ENCODE data around the gene PDZK1IP1. TPM values are rescaled to one million over a fixed set of nuclear protein-coding genes. Genes with fewer than 3 reads are reported as not detected.

PDZK1IP1 gene
- total RNA-seq, 1 donor from 2014 or later = 22.6 TPM

DNA sequence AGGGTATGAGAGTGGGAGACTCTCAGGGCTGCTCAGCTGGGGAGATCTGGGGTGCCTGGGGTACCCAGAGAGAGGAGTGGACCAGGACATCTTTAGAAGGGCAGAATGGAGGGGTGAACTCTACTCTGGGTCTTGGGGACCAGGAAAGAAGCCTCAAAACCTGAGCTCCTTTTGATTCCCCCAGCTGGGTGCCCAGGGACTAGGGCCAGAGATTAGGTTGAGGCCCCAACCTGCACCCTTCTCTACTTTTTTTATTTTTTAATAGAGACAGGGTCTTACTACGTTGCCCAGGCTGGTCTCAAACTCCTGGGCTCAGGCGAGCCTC is 1.9 kb downstream of the PDZK1IP1 start:
- H3K27ac ChIP-seq = no peak overlapping the region
- H3K9me3 ChIP-seq = no peaks in the 10 kb centered on the region
- DNase-seq (no peak), ATAC-seq (no peak)
- H3K4me1 ChIP-seq = peaks cover 29% of the 10 kb centered on the region
- H3K27me3 ChIP-seq (ENCODE audit: low read depth) = no peaks in the 10 kb centered on the region
- no peaks in the 10 kb centered on the region for H3K36me3 ChIP-seq
- no peak overlapping the region for H3K4me3 ChIP-seq
- TF ChIP-seq, protein P1, sequence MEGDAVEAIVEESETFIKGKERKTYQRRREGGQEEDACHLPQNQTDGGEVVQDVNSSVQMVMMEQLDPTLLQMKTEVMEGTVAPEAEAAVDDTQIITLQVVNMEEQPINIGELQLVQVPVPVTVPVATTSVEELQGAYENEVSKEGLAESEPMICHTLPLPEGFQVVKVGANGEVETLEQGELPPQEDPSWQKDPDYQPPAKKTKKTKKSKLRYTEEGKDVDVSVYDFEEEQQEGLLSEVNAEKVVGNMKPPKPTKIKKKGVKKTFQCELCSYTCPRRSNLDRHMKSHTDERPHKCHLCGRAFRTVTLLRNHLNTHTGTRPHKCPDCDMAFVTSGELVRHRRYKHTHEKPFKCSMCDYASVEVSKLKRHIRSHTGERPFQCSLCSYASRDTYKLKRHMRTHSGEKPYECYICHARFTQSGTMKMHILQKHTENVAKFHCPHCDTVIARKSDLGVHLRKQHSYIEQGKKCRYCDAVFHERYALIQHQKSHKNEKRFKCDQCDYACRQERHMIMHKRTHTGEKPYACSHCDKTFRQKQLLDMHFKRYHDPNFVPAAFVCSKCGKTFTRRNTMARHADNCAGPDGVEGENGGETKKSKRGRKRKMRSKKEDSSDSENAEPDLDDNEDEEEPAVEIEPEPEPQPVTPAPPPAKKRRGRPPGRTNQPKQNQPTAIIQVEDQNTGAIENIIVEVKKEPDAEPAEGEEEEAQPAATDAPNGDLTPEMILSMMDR (IDR thresholded peaks at IDR 0.05) = no peak
- intact Hi-C loops (cut with DNase I) = no loop called here

DNA sequence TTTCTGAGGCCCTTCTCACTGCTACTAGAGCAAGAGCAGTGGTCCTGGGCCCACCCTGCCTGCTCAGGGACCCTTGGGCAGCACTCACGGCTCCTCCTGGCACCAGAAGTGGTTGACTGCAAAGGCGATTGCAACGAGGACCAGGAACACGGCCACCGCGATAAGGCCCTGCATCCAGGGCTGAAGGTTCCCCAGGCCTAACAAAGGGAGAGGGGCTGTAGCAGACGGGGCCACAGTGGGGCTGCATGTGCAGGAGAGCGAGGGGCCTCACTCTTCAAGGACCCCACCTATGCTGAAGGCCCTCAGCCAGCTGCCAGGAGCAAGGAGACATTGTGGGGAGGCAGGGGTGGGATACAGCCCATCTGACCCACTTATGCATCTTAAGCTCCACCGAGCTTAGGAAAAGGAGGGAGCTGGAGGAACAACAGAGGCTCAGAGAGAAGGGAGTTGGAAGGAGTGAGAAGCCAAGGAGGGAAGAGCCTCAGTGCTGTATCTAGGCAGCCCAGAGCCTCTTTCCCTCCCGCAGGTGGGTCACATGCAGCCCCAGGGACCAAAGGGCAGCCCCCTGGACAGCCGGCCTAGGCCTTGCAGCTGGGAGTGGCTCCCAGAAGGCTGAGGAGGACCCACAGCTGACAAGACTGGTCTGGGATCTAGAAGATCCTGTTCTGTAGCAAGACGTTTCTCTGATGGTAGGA is 2.5 kb downstream of the PDZK1IP1 start:
- Histone ChIP-seq H3K4me3 (no peak overlapping the region), H3K36me3 (no peaks in the 10 kb centered on the region), H3K9me3 (no peaks in the 10 kb centered on the region), H3K27ac (no peak overlapping the region), H3K4me1 (peaks cover 24% of the 10 kb centered on the region), H3K27me3 (ENCODE audit: low read depth) (no peaks in the 10 kb centered on the region)
- no peak for DNase-seq
- TF ChIP-seq, protein P1 (IDR thresholded peaks at IDR 0.05) = no peak
- intact Hi-C loops (cut with DNase I) = no loop called here
- ATAC-seq = no peak

DNA sequence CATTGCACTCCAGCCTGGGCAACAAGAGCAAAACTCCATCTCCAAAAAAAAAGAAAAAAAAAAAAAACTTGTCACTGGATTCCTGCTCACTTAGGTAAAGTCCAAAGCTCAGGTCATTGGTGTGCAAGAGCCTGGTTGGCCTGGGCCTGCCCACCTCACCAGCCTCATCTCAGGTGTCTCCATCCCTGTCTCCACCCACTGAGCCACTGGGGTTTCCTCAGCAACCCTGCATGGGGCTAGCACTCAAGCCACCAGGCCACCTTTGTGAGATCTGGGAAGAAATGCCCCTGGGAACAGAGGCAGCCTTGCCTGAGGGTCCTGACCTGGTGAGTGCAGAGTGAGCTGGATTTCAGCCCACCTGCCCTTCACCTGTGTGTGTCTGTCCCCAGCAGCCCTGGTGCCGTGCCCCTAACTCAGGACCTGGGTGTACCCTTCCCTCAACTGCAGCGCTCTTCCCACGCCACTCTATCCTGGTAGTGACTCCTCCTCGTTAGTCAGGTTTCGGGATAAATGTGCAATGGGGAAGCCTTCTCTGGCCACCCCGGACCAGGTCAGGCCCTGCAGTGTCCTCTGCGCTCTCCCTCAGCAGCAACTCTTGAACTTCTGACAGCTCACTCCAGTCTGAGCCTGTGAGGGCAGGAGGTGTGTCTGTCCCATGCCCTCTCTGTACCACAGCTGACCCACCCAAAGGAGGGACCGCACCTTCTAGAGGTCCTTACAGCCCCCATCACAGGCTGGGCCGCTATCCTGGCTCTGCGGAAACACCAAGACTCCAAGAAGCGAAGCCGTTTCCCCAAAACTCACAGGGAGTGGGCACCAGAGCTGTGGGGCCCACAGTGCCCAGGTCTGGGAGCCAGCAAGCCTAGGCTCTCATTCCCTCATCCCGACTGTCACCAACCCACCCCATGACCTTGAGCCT is 3.3 kb downstream of the PDZK1IP1 start:
- Histone ChIP-seq H3K27me3 (ENCODE audit: low read depth) (no peaks in the 10 kb centered on the region), H3K27ac (no peak overlapping the region), H3K4me3 (no peak overlapping the region), H3K36me3 (no peaks in the 10 kb centered on the region), H3K9me3 (no peaks in the 10 kb centered on the region), H3K4me1 (peaks cover 15% of the 10 kb centered on the region)
- intact Hi-C loops (cut with DNase I) = no loop called here
- DNase-seq (no peak), ATAC-seq (no peak)
- TF ChIP-seq, protein P1 (IDR thresholded peaks at IDR 0.05) = no peak

DNA sequence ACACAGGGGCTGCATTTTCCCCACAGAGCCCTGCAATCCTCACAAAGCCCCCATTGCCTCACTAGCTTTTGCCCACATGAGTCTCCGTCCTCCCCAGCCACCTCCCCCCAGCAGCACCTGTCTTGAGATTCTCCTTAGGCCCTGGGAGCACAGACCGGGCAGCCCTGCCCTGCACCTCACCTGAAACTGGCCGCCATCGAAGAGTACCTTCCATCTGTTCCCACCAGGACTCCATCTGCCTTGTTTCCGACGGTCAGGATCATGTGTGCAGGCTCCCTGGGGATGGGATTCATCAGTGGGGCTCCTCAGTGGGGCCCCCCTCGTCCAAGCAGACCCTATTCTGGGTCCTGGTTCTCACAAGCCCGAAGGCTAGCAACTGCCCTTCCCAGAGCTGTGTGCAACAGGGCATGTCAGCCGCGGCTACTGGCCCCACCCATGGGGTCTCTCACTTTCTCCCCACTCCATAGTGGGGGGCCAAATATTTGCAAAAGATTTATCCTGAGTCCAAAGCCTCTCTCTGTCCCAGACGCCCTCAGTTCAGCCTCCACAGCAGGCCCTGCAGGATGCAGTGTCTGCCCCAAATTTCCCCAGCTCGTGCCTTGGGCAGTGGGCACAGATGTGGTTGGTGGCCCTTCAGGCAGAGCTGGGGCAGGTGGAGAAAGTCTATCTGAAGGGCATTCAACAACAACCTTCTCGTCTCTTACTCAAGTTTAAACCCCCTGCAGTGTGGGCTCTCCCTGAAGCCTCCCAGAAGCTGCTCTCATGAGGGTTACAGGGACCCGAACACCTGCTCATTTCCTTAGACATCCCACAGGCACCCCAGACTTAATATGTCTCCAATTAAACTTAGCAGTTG is 4.8 kb downstream of the PDZK1IP1 start:
- H3K4me3 ChIP-seq = no peak overlapping the region
- no peak overlapping the region for H3K27ac ChIP-seq
- H3K4me1 ChIP-seq = peaks cover 7% of the 10 kb centered on the region
- no peaks in the 10 kb centered on the region for H3K9me3 ChIP-seq
- no peak for DNase-seq
- H3K36me3 ChIP-seq = no peaks in the 10 kb centered on the region
- H3K27me3 ChIP-seq (ENCODE audit: low read depth) = no peaks in the 10 kb centered on the region
- intact Hi-C loops (cut with DNase I) = no loop called here
- TF ChIP-seq, protein P1 (IDR thresholded peaks at IDR 0.05) = no peak
- ATAC-seq = no peak

DNA sequence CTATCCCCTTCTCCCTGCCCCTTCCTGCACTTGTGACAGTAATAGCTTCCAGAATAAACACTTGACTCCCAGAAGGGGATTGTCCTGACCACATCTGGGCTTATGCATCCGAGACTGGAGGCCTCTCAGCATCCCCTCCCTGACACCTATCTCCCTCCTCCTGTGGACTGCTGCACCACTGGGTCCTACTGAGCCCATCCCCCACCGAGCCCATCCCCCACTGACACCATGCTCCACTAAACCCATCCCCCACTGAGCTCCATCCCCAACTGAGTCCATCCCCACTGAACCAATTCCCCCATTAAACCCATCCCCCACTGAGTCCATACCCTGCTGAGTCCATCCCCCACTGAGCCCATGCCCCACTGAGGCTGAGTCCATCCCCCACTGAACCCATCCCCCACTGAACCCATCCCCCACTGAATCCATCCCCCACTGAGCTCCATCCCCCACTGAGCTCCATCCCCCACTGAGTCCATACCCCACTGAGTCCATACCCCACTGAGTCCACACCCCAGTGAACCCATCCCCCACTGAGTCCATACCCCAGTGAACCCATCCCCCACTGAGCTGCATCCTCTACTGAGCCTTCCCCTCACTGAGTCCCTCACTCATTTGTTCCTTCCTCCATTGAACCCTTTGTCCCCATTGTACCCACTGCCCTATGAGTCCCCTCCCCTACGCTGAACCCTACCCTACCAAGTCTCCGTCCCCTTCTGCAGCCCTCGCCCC is 5.6 kb downstream of the PDZK1IP1 start:
- Histone ChIP-seq H3K27ac (no peak overlapping the region), H3K4me3 (no peak overlapping the region), H3K4me1 (peaks cover 12% of the 10 kb centered on the region), H3K36me3 (no peaks in the 10 kb centered on the region), H3K27me3 (ENCODE audit: low read depth) (no peaks in the 10 kb centered on the region), H3K9me3 (no peaks in the 10 kb centered on the region)
- no peak for DNase-seq
- TF ChIP-seq, protein P1 (IDR thresholded peaks at IDR 0.05) = no peak
- no peak for ATAC-seq
- intact Hi-C loops (cut with DNase I) = no loop called here
